Activated effector memory CD4-positive, alpha-beta T cell treated with Interleukin-2 at 50 U/mL for 16 hours (primary cell): ENCODE data around the gene C1orf141.
"Not testable (repeated sequence)": the region's sequence is repeated elsewhere in the genome, so short reads cannot be mapped to it uniquely, and the experiment has no call there.

ENCODE experiments used
- DNase-seq: peaks from one replicate; pipeline ENCODE4 v3.0.0-alpha.2; 2020

C1orf141 gene

GRCh38 chr1:67134695-67135094 is at the start of gene C1orf141:
C1orf141 (minus strand) TSS chr1:67134970; CDS start chr1:67127240, 7,730 bp downstream.
- no peak for DNase-seq

DNA sequence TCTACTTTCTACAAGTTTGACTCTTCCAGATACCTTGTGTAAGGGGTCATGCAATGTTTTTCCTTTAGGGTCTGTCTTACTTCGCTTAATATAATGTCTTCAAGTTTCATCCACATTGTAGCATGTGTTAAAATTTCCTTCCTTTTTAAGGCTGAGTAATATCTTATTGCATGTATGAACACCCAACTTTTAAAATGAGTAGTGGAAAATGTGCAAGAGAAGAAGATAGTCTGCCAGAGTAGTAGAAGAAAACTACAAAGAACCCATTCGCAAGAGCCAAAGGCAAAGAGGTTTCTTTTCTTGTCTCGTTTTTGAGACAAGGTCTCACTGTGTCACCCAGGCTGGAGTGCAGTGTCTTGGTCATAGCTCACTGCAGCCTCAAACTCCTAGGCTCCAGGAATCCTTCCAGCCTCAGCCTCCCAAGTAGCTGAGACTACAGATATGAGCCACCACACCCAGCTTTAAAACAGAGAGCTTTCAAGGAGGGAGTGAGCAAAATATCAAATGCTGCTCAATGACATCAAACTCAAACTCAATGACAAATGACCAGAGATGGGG is 40.8 kb upstream of the C1orf141 start:
- DNase-seq = no peak

GRCh38 chr1:67174716-67175284 is 40.0 kb upstream of the C1orf141 start:
- DNase-seq = no peak

- no peak for DNase-seq
These were observed 39.2 kb upstream of the C1orf141 start for GRCh38 chr1:67173988-67174387.

GRCh38 chr1:67171978-67172377 is 37.2 kb upstream of the C1orf141 start:
- DNase-seq = no peak

- no peak for DNase-seq
These were observed 36.8 kb upstream of the C1orf141 start for GRCh38 chr1:67171574-67171955.

DNA sequence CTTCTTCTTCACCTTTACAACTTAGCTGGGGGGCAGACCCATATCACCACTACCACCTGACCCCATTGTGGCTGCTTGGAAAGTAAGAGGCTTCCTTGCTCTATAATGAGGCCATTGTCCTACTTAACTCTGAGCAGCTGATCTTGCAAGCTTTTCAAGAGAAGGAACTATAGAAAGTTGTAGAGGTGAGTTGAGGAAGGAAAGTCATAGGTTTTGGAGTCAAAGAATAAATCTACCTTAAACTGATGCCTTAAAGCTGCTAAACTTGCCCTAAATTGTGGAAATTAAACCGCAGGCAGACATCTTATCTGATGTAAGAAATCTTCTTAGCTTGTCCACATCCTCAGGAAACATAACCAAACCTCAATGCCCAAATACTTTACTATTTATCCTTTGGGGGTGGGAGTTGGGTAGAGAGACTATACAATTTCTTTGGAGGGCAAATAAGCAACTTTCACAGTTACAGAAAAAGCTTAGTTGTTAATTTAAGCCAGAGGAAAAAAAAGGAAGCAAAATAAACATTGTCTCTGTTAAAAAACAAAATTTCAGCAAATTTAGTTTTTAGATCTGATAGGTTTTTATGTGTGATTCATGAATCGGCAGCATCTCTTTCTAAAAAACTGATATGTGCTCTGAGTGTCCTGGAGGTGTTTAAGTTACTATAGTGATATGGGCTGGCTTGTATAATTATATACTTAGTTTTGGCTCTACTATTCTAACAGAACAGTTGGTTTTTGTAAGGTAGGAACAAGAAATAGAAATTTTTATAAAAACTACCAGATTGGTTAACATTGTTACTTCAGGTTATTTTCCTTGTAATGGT is 36.2 kb upstream of the C1orf141 start:
- DNase-seq = no peak

DNA sequence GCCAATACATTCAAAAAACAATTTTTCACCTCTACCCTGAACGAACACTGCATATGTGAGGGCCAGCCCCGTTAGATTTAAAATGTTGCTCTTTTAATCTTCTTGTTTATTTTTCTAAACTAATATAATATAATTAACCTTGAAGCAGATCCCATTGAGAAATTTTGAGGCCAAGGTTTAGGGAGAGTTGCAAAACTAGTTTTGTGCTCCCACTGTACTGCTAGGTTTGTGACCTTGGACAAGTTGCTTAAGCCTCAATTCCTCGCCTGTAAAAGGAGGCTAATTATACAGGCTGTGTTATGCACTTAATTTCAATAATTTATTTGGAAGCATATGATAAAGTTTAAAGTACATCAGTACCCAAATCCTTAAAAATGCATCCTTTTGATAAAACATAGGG is 35.2 kb upstream of the C1orf141 start:
- no peak for DNase-seq

- DNase-seq = no peak
These were observed 34.7 kb upstream of the C1orf141 start for GRCh38 chr1:67169496-67169895.

- DNase-seq = no peak
These were observed 31.4 kb upstream of the C1orf141 start, which contains the start of gene IL23R for GRCh38 chr1:67166196-67166595. IL23R (plus strand) TSS chr1:67166454; CDS start chr1:67168121, 1,667 bp downstream.

DNA sequence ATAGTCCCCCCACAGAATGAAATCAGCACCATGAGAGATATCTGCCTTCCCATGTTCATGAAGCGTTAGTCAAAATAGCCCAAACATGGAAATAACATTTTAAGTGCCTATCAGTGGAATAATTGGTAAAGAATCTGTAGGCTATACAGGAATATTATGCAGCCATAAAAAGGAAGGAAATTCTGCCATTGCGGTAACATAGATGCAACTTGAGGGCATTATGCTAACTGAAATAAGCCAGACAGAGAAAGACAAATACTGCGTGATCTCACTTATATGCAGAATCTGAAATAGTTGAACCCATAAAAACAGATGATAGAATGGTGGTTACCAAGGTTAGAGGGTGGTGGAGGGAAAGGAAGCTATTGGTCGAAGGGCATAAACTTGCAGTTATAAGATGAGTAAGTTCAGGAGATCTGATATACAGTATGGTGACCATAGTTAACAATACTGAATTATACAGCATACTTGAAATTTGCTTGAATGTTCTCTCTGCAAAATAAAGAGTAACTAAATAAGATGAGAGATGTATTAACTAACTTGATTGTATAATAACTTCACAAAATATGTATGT is 30.8 kb upstream of the C1orf141 start:
- DNase-seq = no peak

- DNase-seq = no peak
These were observed 28.2 kb upstream of the C1orf141 start for GRCh38 chr1:67162954-67163353.

DNA sequence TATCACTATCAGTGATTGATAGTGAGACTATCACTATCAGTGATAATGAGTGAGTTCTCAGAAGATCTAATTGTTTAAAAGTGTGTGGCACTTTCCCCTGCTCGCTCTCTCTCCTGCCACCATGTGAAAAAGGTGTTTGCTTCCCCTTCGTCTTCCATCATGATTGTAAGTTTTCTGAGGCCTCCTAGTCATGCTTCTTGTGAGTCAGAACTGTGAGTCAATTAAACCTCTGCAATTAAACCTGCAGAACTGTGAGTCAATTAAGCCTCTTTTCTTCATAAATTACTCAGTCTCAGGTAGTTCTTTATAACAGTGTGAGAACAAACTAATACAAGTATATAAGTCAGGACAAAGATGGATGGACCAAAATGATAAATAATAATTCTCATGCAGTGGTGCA is 24.5 kb upstream of the C1orf141 start:
- no peak for DNase-seq

DNA sequence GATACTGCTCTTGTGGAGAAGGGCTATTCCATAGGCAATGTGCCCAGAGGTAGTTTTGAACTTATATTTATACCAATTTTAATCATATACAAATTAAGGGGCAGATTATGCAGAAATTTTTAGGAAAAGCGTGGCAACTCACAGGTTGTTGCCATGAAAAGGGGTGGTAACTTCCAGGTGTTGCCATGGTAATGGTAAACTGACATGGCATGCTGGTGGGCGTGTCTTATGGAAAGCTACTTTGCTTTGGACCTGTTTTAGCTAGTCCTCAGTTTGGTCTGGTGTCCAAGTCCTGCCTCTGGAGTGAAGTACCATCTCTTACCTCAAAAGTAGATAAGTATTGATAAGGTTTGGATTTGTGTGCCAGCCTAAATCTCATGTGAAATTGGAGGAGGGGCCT is 23.6 kb upstream of the C1orf141 start:
- no peak for DNase-seq

GRCh38 chr1:67150931-67151330 is 16.2 kb upstream of the C1orf141 start:
- no peak for DNase-seq

DNA sequence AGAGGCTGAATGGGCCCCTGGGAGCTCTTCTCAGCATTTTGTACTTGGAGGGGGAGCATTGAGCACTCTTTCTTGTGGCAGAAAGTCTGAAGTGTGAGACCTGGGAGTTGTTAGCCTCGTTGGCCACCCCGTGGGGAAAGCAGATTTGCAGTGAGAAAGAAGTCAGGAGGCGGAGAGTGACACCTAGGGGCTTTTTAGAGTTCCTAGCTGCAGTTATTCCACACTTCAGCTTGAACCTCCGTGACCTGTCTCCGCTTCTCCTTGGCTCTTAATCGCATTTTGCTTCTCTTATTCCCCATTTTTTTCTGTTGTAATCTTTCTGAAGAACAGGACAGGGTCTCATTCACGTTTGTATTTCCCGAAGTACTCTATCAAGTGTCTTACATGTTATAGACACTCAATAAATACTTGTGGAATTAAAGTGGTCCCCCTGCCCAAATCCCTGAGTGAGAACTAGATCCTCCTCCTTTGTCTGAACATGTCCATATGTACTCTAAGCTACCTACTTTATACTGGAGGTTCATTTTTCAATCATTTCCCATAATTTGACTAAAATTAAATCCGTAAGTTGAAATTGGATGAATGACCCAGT is 14.5 kb upstream of the C1orf141 start:
- peak; percentile 34 for DNase-seq

GRCh38 chr1:67148516-67149178 is 13.9 kb upstream of the C1orf141 start:
- DNase-seq = no peak

DNA sequence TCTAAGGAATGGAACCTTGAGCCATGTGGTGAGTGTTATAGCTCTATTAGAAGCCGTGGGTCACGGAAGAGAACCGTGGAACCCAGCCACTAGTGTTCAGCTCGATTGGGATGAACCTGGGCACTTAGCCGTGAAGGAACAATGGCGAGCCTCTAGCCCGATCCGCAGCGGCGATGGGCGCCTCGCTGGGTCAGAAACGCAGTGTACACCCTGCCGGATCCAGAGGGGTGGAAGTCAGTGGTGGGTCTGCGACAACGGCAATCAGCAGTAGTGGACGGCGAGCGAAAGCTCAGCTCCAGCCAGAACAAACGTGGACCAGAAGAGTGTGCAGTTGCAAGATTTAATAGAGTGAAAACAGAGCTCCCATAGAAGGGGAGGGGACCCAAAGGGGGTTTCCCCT is 13.2 kb upstream of the C1orf141 start:
- not testable (repeated sequence) for DNase-seq

GRCh38 chr1:67146539-67146938 is 11.8 kb upstream of the C1orf141 start:
- no peak for DNase-seq

GRCh38 chr1:67146101-67146500 is 11.3 kb upstream of the C1orf141 start:
- no peak for DNase-seq

DNA sequence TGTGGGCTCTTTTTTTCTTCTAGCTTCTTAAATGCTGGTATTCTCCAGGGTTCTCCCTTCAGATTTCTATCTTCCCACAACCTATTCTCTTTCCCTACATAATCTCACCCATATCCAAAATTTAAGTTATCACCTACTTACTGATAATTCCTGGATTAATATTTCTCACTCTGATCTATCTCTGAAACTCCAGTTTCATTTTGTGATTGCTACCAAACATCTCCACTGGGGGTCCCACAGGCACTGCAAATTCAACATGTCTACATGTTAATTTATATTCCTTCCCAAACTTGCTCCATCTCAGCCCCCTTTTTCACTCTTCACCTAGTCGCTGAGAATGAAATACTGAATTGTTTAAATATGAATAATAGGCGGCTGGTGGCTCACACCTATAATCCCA is 9.9 kb upstream of the C1orf141 start:
- no peak for DNase-seq

DNA sequence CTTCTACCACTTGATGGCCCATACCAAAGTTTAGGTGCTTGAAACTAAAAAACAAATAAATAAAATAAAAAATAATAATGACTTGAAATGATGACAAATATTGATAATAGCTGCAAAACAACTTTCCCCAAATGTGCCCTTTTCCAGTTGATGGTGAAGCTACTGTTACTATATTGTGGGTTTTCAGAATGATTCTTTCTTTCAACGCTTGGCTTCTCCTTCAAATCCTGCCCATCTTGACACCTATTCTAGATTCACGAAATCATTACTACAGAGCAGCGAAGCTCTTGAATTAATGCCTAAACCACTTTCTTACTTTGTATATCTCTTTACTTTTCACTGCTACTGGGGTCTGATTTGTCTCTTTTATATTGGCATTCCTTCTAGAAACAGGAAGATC is 9.2 kb upstream of the C1orf141 start:
- DNase-seq = no peak

GRCh38 chr1:67142931-67143330 is 8.2 kb upstream of the C1orf141 start:
- no peak for DNase-seq
